Kidney (tissue), 14 donors: ENCODE measurements around the gene TSPYL6. TPM values are rescaled to one million over a fixed set of nuclear protein-coding genes. Genes with fewer than 3 reads are reported as not detected.

Source experiments
- DNase-seq, 5 donors: peaks; one replicate each; pipeline ENCODE4 v3.0.0-alpha.2; 2013 to 2020
- FAIRE-seq: peaks from 2 replicates; lab custom pipeline; 2012; peaks lifted over from hg19 to GRCh38; lab: Jason Lieb, UNC
- H3K27ac ChIP-seq, 2 donors: one replicate each; pipeline ENCODE4 v1.7.0; 2013; ENCODE audit warnings: low read depth in 2 of 2, low read length in 2 of 2, inconsistent platforms in 1 of 2
- H3K27me3 ChIP-seq: one replicate; pipeline ENCODE4 v1.7.1; 2013; ENCODE audit warnings: low read length, inconsistent platforms; ENCODE audit not compliant: control insufficient read depth, insufficient read depth
- H3K36me3 ChIP-seq, 3 donors: one replicate each; pipeline versions ENCODE4 v1.7.0 to v1.7.1; 2013; ENCODE audit warnings: low read length in 3 of 3, control low read depth in 1 of 3, inconsistent platforms in 1 of 3; ENCODE audit not compliant: insufficient read depth in 3 of 3, control insufficient read depth in 2 of 3
- H3K4me1 ChIP-seq, 3 donors: one replicate each; pipeline versions ENCODE4 v1.7.0 to v1.7.1; 2013; ENCODE audit warnings: low read length in 3 of 3, inconsistent platforms in 1 of 3, low read depth in 1 of 3; ENCODE audit not compliant: control insufficient read depth in 2 of 3, insufficient read depth in 2 of 3
- H3K4me3 ChIP-seq, 3 donors: one replicate each; pipeline versions ENCODE4 v1.7.0 to v1.8.1; 2013; ENCODE audit warnings: low read length in 3 of 3, control low read depth in 1 of 3, inconsistent platforms in 1 of 3
- H3K9ac ChIP-seq, 3 donors: one replicate each; pipeline versions ENCODE4 v1.7.0 to v1.7.1; 2013; ENCODE audit warnings: low read length in 3 of 3, control low read depth in 1 of 3, inconsistent platforms in 1 of 3
- H3K9me3 ChIP-seq, 3 donors: one replicate each; pipeline versions ENCODE4 v1.7.0 to v1.7.1; 2013; ENCODE audit warnings: low read length in 3 of 3, control low read depth in 1 of 3, inconsistent platforms in 1 of 3; ENCODE audit not compliant: control insufficient read depth in 2 of 3, insufficient read depth in 1 of 3
- intact Hi-C: fragments of 100-400 bp; cut with DNase I; formaldehyde crosslinking; loops from one replicate; pipeline ENCODE4 v1.11.1; 2022
- polyA plus RNA-seq: library from polyadenylated mRNA; stranded (reverse); fragments of 350-450 nt; fragmentation: Illumina TruSeq; extraction: RNeasy Lipid Tissue Mini Kit (QIAGEN cat#74804); gene quantifications from one replicate; pipeline ENCODE4 v1.2.3, GENCODE V29; 2014; ENCODE audit warnings: low read depth, low replicate concordance; ENCODE audit not compliant: insufficient read depth
- total RNA-seq: library from RNA; stranded (reverse); fragmentation: NEBNext Ultra II Directional; extraction: Animal tissue kit (Norgen Biotek cat#: 25700); gene quantifications from one replicate; pipeline ENCODE4 v1.2.1, GENCODE V29; 2021
- TF ChIP-seq, protein P1 (sequence below): IDR thresholded peaks from 3 replicates; pipeline ENCODE4 v1.5.1; 2012; ENCODE audit warnings: mild to moderate bottlenecking, moderate library complexity, borderline replicate concordance; ENCODE audit not compliant: insufficient read depth; ENCODE audit errors: extremely low read depth
- donor health status: control.
- donor health status: control.
- donor health status: control.
- donor health status: control.
- donor health status: control.
- donor health status: DM: yes; HTN: yes; CAD: no.
- donor health status: Normal renal cell carcinoma (clear cell type).

Gene TSPYL6
- total and polyA plus RNA-seq, 2 donors from 2014 or later: not detected

DNA sequence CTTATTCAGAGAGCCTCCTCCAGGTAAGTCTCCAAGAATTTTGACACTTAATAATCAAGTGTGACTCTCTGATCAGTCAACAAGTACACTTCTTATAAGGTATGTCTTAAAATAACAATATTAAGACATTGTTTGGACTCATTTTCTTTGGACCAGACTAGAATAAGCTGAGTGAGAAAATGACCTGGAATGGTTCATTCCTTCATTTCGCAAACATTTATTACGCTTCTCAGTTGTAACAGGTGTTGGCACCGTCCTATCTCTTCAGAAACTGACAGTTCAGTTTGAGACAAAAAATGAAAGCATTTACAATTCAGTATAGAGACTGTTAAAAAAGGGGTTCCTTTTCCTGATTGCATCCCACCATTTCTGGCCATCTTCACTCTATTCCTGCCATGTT is 46.6 kb downstream of the TSPYL6 start:
- no peak overlapping the region for H3K4me3 ChIP-seq
- no peaks in the 10 kb centered on the region for H3K27me3 ChIP-seq
- peaks cover 0 to 3% (median 0%) of the 10 kb centered on the region in 3 donors for H3K9me3 ChIP-seq
- peaks cover 0 to 5% (median 2%) of the 10 kb centered on the region in 3 donors for H3K4me1 ChIP-seq
- H3K9ac ChIP-seq: no peak overlapping the region
- no peak overlapping the region for H3K27ac ChIP-seq
- H3K36me3 ChIP-seq: no peaks in the 10 kb centered on the region
- TF ChIP-seq, protein P1, sequence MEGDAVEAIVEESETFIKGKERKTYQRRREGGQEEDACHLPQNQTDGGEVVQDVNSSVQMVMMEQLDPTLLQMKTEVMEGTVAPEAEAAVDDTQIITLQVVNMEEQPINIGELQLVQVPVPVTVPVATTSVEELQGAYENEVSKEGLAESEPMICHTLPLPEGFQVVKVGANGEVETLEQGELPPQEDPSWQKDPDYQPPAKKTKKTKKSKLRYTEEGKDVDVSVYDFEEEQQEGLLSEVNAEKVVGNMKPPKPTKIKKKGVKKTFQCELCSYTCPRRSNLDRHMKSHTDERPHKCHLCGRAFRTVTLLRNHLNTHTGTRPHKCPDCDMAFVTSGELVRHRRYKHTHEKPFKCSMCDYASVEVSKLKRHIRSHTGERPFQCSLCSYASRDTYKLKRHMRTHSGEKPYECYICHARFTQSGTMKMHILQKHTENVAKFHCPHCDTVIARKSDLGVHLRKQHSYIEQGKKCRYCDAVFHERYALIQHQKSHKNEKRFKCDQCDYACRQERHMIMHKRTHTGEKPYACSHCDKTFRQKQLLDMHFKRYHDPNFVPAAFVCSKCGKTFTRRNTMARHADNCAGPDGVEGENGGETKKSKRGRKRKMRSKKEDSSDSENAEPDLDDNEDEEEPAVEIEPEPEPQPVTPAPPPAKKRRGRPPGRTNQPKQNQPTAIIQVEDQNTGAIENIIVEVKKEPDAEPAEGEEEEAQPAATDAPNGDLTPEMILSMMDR: no peak
- FAIRE-seq: no peak
- intact Hi-C loops: no loop called here
- no peak for DNase-seq

- TF ChIP-seq, protein P1: no peak
- H3K9me3 ChIP-seq: peaks cover 0 to 3% (median 0%) of the 10 kb centered on the region in 3 donors
- H3K4me1 ChIP-seq: peaks cover 0 to 5% (median 2%) of the 10 kb centered on the region in 3 donors
- DNase-seq (peak in 3 of 5 donors; percentile 11 to 55 (median 25)), FAIRE-seq (peak; percentile 47)
- H3K9ac ChIP-seq: no peak overlapping the region
- H3K36me3 ChIP-seq: no peaks in the 10 kb centered on the region
- no peak overlapping the region for H3K4me3 ChIP-seq
- no peaks in the 10 kb centered on the region for H3K27me3 ChIP-seq
- intact Hi-C loops: no loop called here
- no peak overlapping the region for H3K27ac ChIP-seq
These were observed 47.4 kb downstream of the TSPYL6 start for GRCh38 chr2:54208364-54209240.

DNA sequence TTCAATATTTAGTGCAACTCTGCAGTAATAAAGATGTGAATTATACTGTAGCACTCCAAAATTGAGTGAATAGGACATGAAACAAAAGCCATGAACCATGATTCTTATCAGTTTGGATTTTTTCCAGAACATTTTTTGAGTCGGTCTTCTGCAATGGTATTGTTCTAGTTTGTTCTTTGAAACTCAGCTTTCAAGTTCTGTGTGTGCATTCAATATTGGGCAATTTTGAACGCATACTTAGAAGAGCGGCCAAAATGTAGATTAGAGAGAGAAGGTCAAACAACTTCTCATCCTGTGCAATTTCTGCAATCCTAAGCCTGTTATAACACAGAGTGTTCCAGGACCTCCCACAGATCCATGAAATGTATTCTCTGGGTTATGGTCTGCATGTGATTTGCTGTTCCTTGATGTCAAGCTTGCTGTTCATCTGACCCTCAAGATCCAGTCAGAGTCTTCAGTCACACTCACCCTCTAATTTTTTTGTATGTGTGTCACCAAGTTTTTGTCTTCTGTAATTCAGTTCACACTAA is 48.3 kb downstream of the TSPYL6 start:
- no peak overlapping the region for H3K4me3 ChIP-seq
- no peak for FAIRE-seq
- H3K27ac ChIP-seq: peak overlapping the region; percentile 25 to 32

More for the DNA sequence above, 48.3 kb downstream of the TSPYL6 start:
- intact Hi-C loops: no loop called here
- Histone ChIP-seq H3K9me3 (no peaks in the 10 kb centered on the region), H3K36me3 (no peaks in the 10 kb centered on the region), H3K27me3 (no peaks in the 10 kb centered on the region), H3K4me1 (peaks cover 0 to 5% (median 2%) of the 10 kb centered on the region in 3 donors), H3K9ac (no peak overlapping the region)
- DNase-seq: peak in 2 of 5 donors; percentile 17 to 25
- TF ChIP-seq, protein P1: no peak
